PC-3 (cell line): ENCODE results near the gene EGFL8. TPM values are rescaled to one million over a fixed set of nuclear protein-coding genes. Genes with fewer than 3 reads are reported as not detected.
"Not testable (repeated sequence)": the region's sequence is repeated elsewhere in the genome, so short reads cannot be mapped to it uniquely, and the experiment has no call there.

ENCODE experiments used
- ATAC-seq: fragments of 200-7000 bp; cut with Tn5 transposase; 2 replicates; pipeline ENCODE4 v1.9.1; 2020; ENCODE audit warnings: mild to moderate bottlenecking, moderate library complexity
- BruUV-seq: library from RNA; stranded (reverse); fragments of 400-500 nt; replicated peaks from 2 replicates; lab custom pipeline; 2021; lab: Mats Ljungman, UMichigan
- CTCF ChIA-PET: fragments of 300-600 bp; sonication (Branson Sonifier 250); formaldehyde crosslinking; loops from one replicate; lab custom pipeline; 2022; ENCODE audit warnings: antibody characterized with exemption; lab: Charles Lee
- POLR2A ChIA-PET: fragments of 300-600 bp; sonication (Branson Sonifier 250); formaldehyde crosslinking; loops from one replicate; lab custom pipeline; 2022; ENCODE audit warnings: antibody characterized with exemption; ENCODE audit not compliant: unreplicated experiment; lab: Charles Lee
- DNase-seq: peaks from one replicate; pipeline ENCODE4 v3.0.0-alpha.2; 2015
- H2AFZ ChIP-seq: fragments of 300-600 bp; sonication (generic); 2 replicates; pipeline ENCODE4 v1.6.0; 2016; ENCODE audit warnings: antibody characterized with exemption, low read length
- H3F3A ChIP-seq: fragments of 300-600 bp; sonication (generic); one replicate; pipeline ENCODE4 v1.6.0; 2017; ENCODE audit warnings: antibody characterized with exemption, low read length, control low read depth, mild to moderate bottlenecking; ENCODE audit not compliant: unreplicated experiment
- H3K27ac ChIP-seq: fragments of 300-600 bp; sonication (generic); 2 replicates; pipeline ENCODE4 v1.5.1; 2016; ENCODE audit warnings: mild to moderate bottlenecking, low read length
- H3K27me3 ChIP-seq: fragments of 300-600 bp; sonication (generic); 2 replicates; pipeline ENCODE4 v1.6.1; 2016; ENCODE audit warnings: low read length, mixed read lengths
- H3K36me3 ChIP-seq: fragments of 300-600 bp; sonication (generic); 2 replicates; pipeline ENCODE4 v1.6.1; 2016; ENCODE audit warnings: low read depth, mixed run types, low read length, mixed read lengths
- H3K4me1 ChIP-seq: fragments of 300-600 bp; sonication (generic); 2 replicates; pipeline ENCODE4 v1.5.1; 2016; ENCODE audit warnings: low read length; ENCODE audit not compliant: insufficient read depth
- H3K4me2 ChIP-seq: fragments of 300-600 bp; sonication (generic); 2 replicates; pipeline ENCODE4 v1.6.0; 2016; ENCODE audit warnings: low read length
- H3K4me3 ChIP-seq: fragments of 300-600 bp; sonication (generic); 2 replicates; pipeline ENCODE4 v1.5.1; 2016; ENCODE audit warnings: mild to moderate bottlenecking, low read length, mixed read lengths
- H3K79me2 ChIP-seq: fragments of 300-600 bp; sonication (generic); 2 replicates; pipeline ENCODE4 v1.6.1; 2017; ENCODE audit warnings: low read length, mixed read lengths
- H3K9ac ChIP-seq: fragments of 300-600 bp; sonication (generic); 2 replicates; pipeline ENCODE4 v1.6.0; 2016; ENCODE audit warnings: mild to moderate bottlenecking, low read length
- H3K9me2 ChIP-seq: fragments of 300-600 bp; sonication (generic); replicated peaks from 2 replicates; pipeline ENCODE4 v1.6.1; 2016; ENCODE audit warnings: mixed run types, low read length, mixed read lengths
- H3K9me3 ChIP-seq: fragments of 300-600 bp; sonication (generic); 2 replicates; pipeline ENCODE4 v1.6.1; 2016; ENCODE audit warnings: low read length, mixed read lengths
- H4K20me1 ChIP-seq: fragments of 300-600 bp; sonication (generic); 2 replicates; pipeline ENCODE4 v1.6.1; 2016; ENCODE audit warnings: low read length, mixed read lengths
- EZH2 ChIP-seq: fragments of 300-600 bp; sonication (generic); IDR thresholded peaks from one replicate; pipeline ENCODE4 v1.6.1; 2017; ENCODE audit warnings: antibody characterized with exemption, mild to moderate bottlenecking, low read length; ENCODE audit not compliant: unreplicated experiment
- EZH2phosphoT487 ChIP-seq: fragments of 300-600 bp; sonication (generic); IDR thresholded peaks from 2 replicates; pipeline ENCODE4 v1.6.1; 2018; ENCODE audit warnings: mild to moderate bottlenecking, antibody characterized with exemption, low read length, borderline replicate concordance
- intact Hi-C: fragments of 100-400 bp; cut with micrococcal nuclease; formaldehyde crosslinking; loops from 2 replicates; pipeline ENCODE4 v1.9.0; 2023
- total RNA-seq: library from RNA; depleted of rRNA; stranded (reverse); fragments of >200 nt; gene quantifications from 2 replicates; pipeline ENCODE4 v1.2.3, GENCODE V29; 2014
- TF ChIP-seq, protein P1 (sequence below): fragments of 300-600 bp; sonication (generic); conservative IDR thresholded peaks from 2 replicates; pipeline ENCODE4 v1.5.1; 2017; ENCODE audit warnings: antibody characterized with exemption, low read depth, mild to moderate bottlenecking, low read length

The EGFL8 gene
- total RNA-seq, 1 experiment from 2014 or later: 7.9 TPM

- intact Hi-C loops: no loop called here
- TF ChIP-seq EZH2phosphoT487 (no peak), EZH2 (no peak)
- TF ChIP-seq, protein P1, sequence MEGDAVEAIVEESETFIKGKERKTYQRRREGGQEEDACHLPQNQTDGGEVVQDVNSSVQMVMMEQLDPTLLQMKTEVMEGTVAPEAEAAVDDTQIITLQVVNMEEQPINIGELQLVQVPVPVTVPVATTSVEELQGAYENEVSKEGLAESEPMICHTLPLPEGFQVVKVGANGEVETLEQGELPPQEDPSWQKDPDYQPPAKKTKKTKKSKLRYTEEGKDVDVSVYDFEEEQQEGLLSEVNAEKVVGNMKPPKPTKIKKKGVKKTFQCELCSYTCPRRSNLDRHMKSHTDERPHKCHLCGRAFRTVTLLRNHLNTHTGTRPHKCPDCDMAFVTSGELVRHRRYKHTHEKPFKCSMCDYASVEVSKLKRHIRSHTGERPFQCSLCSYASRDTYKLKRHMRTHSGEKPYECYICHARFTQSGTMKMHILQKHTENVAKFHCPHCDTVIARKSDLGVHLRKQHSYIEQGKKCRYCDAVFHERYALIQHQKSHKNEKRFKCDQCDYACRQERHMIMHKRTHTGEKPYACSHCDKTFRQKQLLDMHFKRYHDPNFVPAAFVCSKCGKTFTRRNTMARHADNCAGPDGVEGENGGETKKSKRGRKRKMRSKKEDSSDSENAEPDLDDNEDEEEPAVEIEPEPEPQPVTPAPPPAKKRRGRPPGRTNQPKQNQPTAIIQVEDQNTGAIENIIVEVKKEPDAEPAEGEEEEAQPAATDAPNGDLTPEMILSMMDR: no peak
- no peak for DNase-seq
- no peaks in the 10 kb centered on the region for H3K4me1 ChIP-seq
- CTCF ChIA-PET: no interaction called here
- no peaks in the 10 kb centered on the region for H3K9me3 ChIP-seq
- POLR2A ChIA-PET: no interaction called here
- H3K4me3 ChIP-seq: no peak overlapping the region
- no peak overlapping the region for H3K27ac ChIP-seq
- H2AFZ ChIP-seq: no peak overlapping the region
- H3K27me3 ChIP-seq: no peaks in the 10 kb centered on the region
- H3F3A ChIP-seq: no peaks in the 10 kb centered on the region
- H4K20me1 ChIP-seq: no peaks in the 10 kb centered on the region
- H3K9me2 ChIP-seq: no peaks in the 10 kb centered on the region
- no peak overlapping the region for H3K9ac ChIP-seq
- ATAC-seq: no peak
- no TSS peak for BruUV-seq
- no peaks in the 10 kb centered on the region for H3K36me3 ChIP-seq
- no peak overlapping the region for H3K4me2 ChIP-seq
- no peaks in the 10 kb centered on the region for H3K79me2 ChIP-seq
Measured at GRCh38 chr6:32140420-32141046, 23.9 kb upstream of the EGFL8 start.

GRCh38 chr6:32144238-32144637, 20.2 kb upstream of the EGFL8 start:
- CTCF ChIA-PET, intact Hi-C loops, H3K27ac ChIP-seq: not testable (repeated sequence)

DNA sequence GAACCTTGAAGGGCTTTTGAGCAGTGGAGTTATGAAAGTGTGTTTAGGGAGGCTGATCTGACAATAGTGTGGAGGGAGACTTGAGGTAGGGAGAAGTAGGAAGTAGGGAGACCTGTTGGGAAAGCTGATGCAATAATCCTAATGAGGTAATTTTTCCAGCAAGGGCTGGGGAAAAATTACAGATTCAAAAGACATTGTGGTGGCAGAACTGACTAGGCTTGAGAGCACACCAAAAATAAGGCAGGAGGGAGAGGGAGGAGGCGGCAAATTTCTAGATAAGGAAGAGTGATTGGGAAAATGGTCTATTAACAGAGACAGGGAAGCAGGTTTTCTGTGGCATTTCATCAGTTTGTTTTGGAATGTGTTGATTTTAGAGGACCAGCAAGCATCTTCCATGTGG, 18.1 kb upstream of the EGFL8 start:
- no peak overlapping the region for H3K9ac ChIP-seq
- H3F3A ChIP-seq: no peaks in the 10 kb centered on the region
- H4K20me1 ChIP-seq: no peaks in the 10 kb centered on the region
- no peak for TF ChIP-seq EZH2phosphoT487
- TF ChIP-seq, protein P1: no peak
- TF ChIP-seq EZH2: no peak
- no peak overlapping the region for H3K4me3 ChIP-seq
- ChIA-PET POLR2A (no interaction called here), CTCF (no interaction called here)
- DNase-seq (no peak), ATAC-seq (no peak)
- intact Hi-C loops: no loop called here
- no TSS peak for BruUV-seq
- H3K79me2 ChIP-seq: no peaks in the 10 kb centered on the region
- no peaks in the 10 kb centered on the region for H3K4me1 ChIP-seq
- no peaks in the 10 kb centered on the region for H3K36me3 ChIP-seq
- H3K9me2 ChIP-seq: no peaks in the 10 kb centered on the region
- H3K27ac ChIP-seq: no peak overlapping the region
- H3K4me2 ChIP-seq: no peak overlapping the region
- no peaks in the 10 kb centered on the region for H3K27me3 ChIP-seq
- H3K9me3 ChIP-seq: no peaks in the 10 kb centered on the region
- H2AFZ ChIP-seq: no peak overlapping the region

More at GRCh38 chr6:32144238-32144637, 20.2 kb upstream of the EGFL8 start:
- BruUV-seq, H3K9me3 ChIP-seq, H3K4me1 ChIP-seq, H4K20me1 ChIP-seq, H3K9me2 ChIP-seq, ATAC-seq, H3K9ac ChIP-seq, H3K79me2 ChIP-seq, H3F3A ChIP-seq, POLR2A ChIA-PET, H3K27me3 ChIP-seq, H3K4me3 ChIP-seq, H3K36me3 ChIP-seq, H3K4me2 ChIP-seq, DNase-seq: not testable (repeated sequence)
- peak overlapping the region; percentile 43; the same call in 1 of the 2 replicates for H2AFZ ChIP-seq
